ENCODE measurements around the gene CERS6. TPM values are rescaled to one million over a fixed set of nuclear protein-coding genes. Genes with fewer than 3 reads are reported as not detected.

Gene CERS6
- total and polyA plus RNA-seq, 10 of the 15 experiments (the other 5 are each of a cell fraction or from before 2014, with no cell fraction given), result 1.3 to 20.4 (median 14.1) TPM

- Histone ChIP-seq H3K27ac (ENCODE audit: control insufficient read depth, insufficient read depth) (no peak overlapping the region), H3K4me2 (ENCODE audit: control insufficient read depth, insufficient read depth) (no peak overlapping the region), H3K36me3 (ENCODE audit: control insufficient read depth in 2 of 2, insufficient read depth in 2 of 2, low read length in 1 of 2) (peaks cover 3 to 4% of the 10 kb centered on the region in 2 experiments; a peak in 3 of 4 replicates), H3K9ac (ENCODE audit: control insufficient read depth, insufficient read depth, low read length) (no peak overlapping the region), H3K79me2 (ENCODE audit: control insufficient read depth, insufficient read depth, low read length) (peaks cover 9% of the 10 kb centered on the region), H4K20me1 (ENCODE audit: control insufficient read depth, insufficient read depth) (no peaks in the 10 kb centered on the region), H3K4me3 (no peak overlapping the region), H3K27me3 (replicated peaks in 1 of 2; ENCODE audit: control insufficient read depth in 2 of 2, insufficient read depth in 2 of 2, low read length in 1 of 2) (no peaks in the 10 kb centered on the region), H3K9me3 (replicated peaks; ENCODE audit: control insufficient read depth, insufficient read depth, low read length) (peaks cover 9% of the 10 kb centered on the region), H3K4me1 (ENCODE audit: control insufficient read depth, insufficient read depth, low read length) (peaks cover 14% of the 10 kb centered on the region; the same call in 1 of the 2 replicates), H2AFZ (ENCODE audit: control insufficient read depth, low read depth, low read length) (no peak overlapping the region)
- WGBS (ENCODE audit: insufficient coverage, insufficient replicate concordance, low lambda C conversion rate, missing lambda C conversion rate), result 95% methylated on average over 3 of the region's 3 CpGs
- no peak for FAIRE-seq
- intact Hi-C loops (cut with micrococcal nuclease; ENCODE audit: unreplicated experiment), result no loop called here
- ATAC-seq, result no peak
- ChIA-PET RAD21 (ENCODE audit: unreplicated experiment) (no interaction called here), CTCF (interaction anchor here (0.7 kb wide), 1 partner anchor 20 kb away, joined by 4 read pairs; no protein-coding TSS in a partner anchor), POLR2A (no interaction called here), SMC1A (ENCODE audit: uncharacterized antibody, unreplicated experiment) (no interaction called here)
- BruUV-seq (replicated peaks), result no TSS peak
- DNase-seq (ENCODE audit: low read depth, low spot score), result no peak
- TF ChIP-seq, protein P1, sequence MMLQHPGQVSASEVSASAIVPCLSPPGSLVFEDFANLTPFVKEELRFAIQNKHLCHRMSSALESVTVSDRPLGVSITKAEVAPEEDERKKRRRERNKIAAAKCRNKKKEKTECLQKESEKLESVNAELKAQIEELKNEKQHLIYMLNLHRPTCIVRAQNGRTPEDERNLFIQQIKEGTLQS (IDR thresholded peaks at IDR 0.05; ENCODE audit: borderline replicate concordance, extremely low read depth, low read depth, low read length), result no peak
- TF ChIP-seq POLR2AphosphoS2 (IDR thresholded peaks at IDR 0.05; ENCODE audit: low read depth, low read length) (no peak), RAD21 (IDR thresholded peaks at IDR 0.05; ENCODE audit: insufficient read depth, low read depth, low read length) (no peak)
- TF ChIP-seq, protein P2, sequence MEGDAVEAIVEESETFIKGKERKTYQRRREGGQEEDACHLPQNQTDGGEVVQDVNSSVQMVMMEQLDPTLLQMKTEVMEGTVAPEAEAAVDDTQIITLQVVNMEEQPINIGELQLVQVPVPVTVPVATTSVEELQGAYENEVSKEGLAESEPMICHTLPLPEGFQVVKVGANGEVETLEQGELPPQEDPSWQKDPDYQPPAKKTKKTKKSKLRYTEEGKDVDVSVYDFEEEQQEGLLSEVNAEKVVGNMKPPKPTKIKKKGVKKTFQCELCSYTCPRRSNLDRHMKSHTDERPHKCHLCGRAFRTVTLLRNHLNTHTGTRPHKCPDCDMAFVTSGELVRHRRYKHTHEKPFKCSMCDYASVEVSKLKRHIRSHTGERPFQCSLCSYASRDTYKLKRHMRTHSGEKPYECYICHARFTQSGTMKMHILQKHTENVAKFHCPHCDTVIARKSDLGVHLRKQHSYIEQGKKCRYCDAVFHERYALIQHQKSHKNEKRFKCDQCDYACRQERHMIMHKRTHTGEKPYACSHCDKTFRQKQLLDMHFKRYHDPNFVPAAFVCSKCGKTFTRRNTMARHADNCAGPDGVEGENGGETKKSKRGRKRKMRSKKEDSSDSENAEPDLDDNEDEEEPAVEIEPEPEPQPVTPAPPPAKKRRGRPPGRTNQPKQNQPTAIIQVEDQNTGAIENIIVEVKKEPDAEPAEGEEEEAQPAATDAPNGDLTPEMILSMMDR (IDR thresholded peaks at IDR 0.05 in 2 of 3, conservative IDR thresholded peaks at IDR 0.05 in 1 of 3; ENCODE audit: control insufficient read depth in 2 of 3, extremely low read depth in 1 of 3, insufficient read depth in 1 of 3, low read depth in 3 of 3, low read length in 3 of 3), result no peak
- in situ Hi-C loops (cut with MboI), result no loop called here
These were observed 99.2 kb downstream of the CERS6 start for GRCh38 chr2:168555283-168555682.

DNA sequence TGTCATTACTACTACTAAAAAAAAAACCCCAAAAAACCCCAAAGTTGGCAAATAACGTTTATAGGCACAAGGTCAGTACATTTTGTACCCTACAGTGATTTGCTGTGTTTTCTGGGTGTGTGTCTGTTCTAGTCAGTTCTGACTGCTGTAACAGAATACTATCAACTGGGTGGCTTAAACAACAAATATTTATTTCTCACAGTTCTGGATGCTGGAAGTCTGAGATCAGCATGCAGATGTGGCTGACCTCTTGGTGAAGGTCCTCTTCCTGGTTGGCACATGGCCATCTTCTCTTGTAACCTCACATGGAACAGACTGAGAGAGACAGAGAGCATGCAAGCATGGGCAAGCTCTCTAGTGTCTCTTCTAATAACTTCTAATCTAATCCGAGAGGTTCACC, 103.1 kb downstream of the CERS6 start:
- Histone ChIP-seq H3K27ac (ENCODE audit: control insufficient read depth, insufficient read depth) (no peak overlapping the region), H3K79me2 (ENCODE audit: control insufficient read depth, insufficient read depth, low read length) (peaks cover 4% of the 10 kb centered on the region), H3K4me1 (ENCODE audit: control insufficient read depth, insufficient read depth, low read length) (peaks cover 13% of the 10 kb centered on the region; the same call in 1 of the 2 replicates), H3K27me3 (replicated peaks in 1 of 2; ENCODE audit: control insufficient read depth in 2 of 2, insufficient read depth in 2 of 2, low read length in 1 of 2) (no peaks in the 10 kb centered on the region), H2AFZ (ENCODE audit: control insufficient read depth, low read depth, low read length) (no peak overlapping the region), H4K20me1 (ENCODE audit: control insufficient read depth, insufficient read depth) (no peaks in the 10 kb centered on the region), H3K9ac (ENCODE audit: control insufficient read depth, insufficient read depth, low read length) (no peak overlapping the region), H3K9me3 (replicated peaks; ENCODE audit: control insufficient read depth, insufficient read depth, low read length) (peaks cover 9% of the 10 kb centered on the region), H3K4me2 (ENCODE audit: control insufficient read depth, insufficient read depth) (no peak overlapping the region), H3K36me3 (ENCODE audit: control insufficient read depth in 2 of 2, insufficient read depth in 2 of 2, low read length in 1 of 2) (peaks cover 1 to 4% of the 10 kb centered on the region in 2 experiments; a peak in 1 of 4 replicates), H3K4me3 (no peak overlapping the region)
- DNase-seq (ENCODE audit: low read depth, low spot score), result no peak
- no peak for FAIRE-seq
- in situ Hi-C loops (cut with MboI) (no loop called here), intact Hi-C loops (cut with micrococcal nuclease; ENCODE audit: unreplicated experiment) (no loop called here)
- CTCF ChIA-PET, result no interaction called here
- RAD21 ChIA-PET (ENCODE audit: unreplicated experiment), result no interaction called here
- WGBS (ENCODE audit: insufficient coverage, insufficient replicate concordance, low lambda C conversion rate, missing lambda C conversion rate), result 50% methylated on average over 2 of the region's 2 CpGs
- no TSS peak for BruUV-seq (replicated peaks)
- ATAC-seq, result no peak
- SMC1A ChIA-PET (ENCODE audit: uncharacterized antibody, unreplicated experiment), result no interaction called here
- POLR2A ChIA-PET, result no interaction called here
- TF ChIP-seq ZNF592 (IDR thresholded peaks at IDR 0.05), result no peak
- no peak for TF ChIP-seq CREM (IDR thresholded peaks at IDR 0.05; ENCODE audit: low read depth)

Data from GM12878 (cell line).